Stimulated activated CD4-positive, alpha-beta T cell treated with anti-CD3 and anti-CD28 coated beads, Interleukin-15, amount 100 ng/mL, for 1 hour (primary cell): ENCODE data around the gene SEMA5A.

Source experiments
- DNase-seq, 2 donors: peaks; one replicate each; pipeline ENCODE4 v3.0.0-alpha.2; 2020; ENCODE audit warnings: low read depth in 1 of 2, low spot score in 1 of 2

SEMA5A gene

GRCh38 chr5:9233035-9233434, 312.8 kb downstream of the SEMA5A start:
- no peak for DNase-seq

- no peak for DNase-seq
Measured at GRCh38 chr5:9231842-9232241, 314.0 kb downstream of the SEMA5A start.

GRCh38 chr5:9230355-9230754, 315.5 kb downstream of the SEMA5A start:
- no peak for DNase-seq

GRCh38 chr5:9226016-9226536, 319.8 kb downstream of the SEMA5A start:
- DNase-seq, result no peak

- no peak for DNase-seq
Measured at GRCh38 chr5:9222054-9222976, 323.6 kb downstream of the SEMA5A start.

GRCh38 chr5:9218358-9218757, 327.5 kb downstream of the SEMA5A start:
- no peak for DNase-seq

GRCh38 chr5:9212605-9213004, 333.3 kb downstream of the SEMA5A start:
- DNase-seq, result no peak

GRCh38 chr5:9209846-9210492, 335.9 kb downstream of the SEMA5A start:
- no peak for DNase-seq

GRCh38 chr5:9207817-9208418, 338.0 kb downstream of the SEMA5A start:
- DNase-seq, result no peak

GRCh38 chr5:9202636-9203035, 343.2 kb downstream of the SEMA5A start:
- no peak for DNase-seq

- DNase-seq, result no peak
Measured at GRCh38 chr5:9201761-9202160, 344.1 kb downstream of the SEMA5A start.

GRCh38 chr5:9201011-9201410, 344.9 kb downstream of the SEMA5A start:
- DNase-seq, result no peak

- DNase-seq, result no peak
Measured at GRCh38 chr5:9198394-9198793, 347.5 kb downstream of the SEMA5A start.

- DNase-seq, result no peak
Measured at GRCh38 chr5:9197881-9198260, 348.0 kb downstream of the SEMA5A start.

GRCh38 chr5:9196403-9197227, 349.3 kb downstream of the SEMA5A start:
- DNase-seq, result no peak

- no peak for DNase-seq
Measured at GRCh38 chr5:9194509-9194908, 351.4 kb downstream of the SEMA5A start.

GRCh38 chr5:9192266-9192665, 353.6 kb downstream of the SEMA5A start:
- DNase-seq, result no peak

GRCh38 chr5:9189681-9190080, 356.2 kb downstream of the SEMA5A start:
- no peak for DNase-seq

- DNase-seq, result no peak
Measured at GRCh38 chr5:9188956-9189355, 356.9 kb downstream of the SEMA5A start.

GRCh38 chr5:9188131-9188530, 357.7 kb downstream of the SEMA5A start:
- no peak for DNase-seq

- DNase-seq, result no peak
Measured at GRCh38 chr5:9187614-9188013, 358.3 kb downstream of the SEMA5A start.
